RKO (cell line): Measurements from ENCODE around the gene SIDT1.
A peak's percentile ranks its signal among the peaks of the same experiment; 100 is the strongest.

Experiments
- DNase-seq: peaks from one replicate; pipeline ENCODE4 v3.0.0-alpha.2; 2016; ENCODE audit warnings: low spot score

Gene SIDT1

GRCh38 chr3:113546414-113546893, 14.1 kb downstream of the SIDT1 start:
- DNase-seq, result no peak

GRCh38 chr3:113548501-113548900, 16.1 kb downstream of the SIDT1 start:
- DNase-seq, result no peak

GRCh38 chr3:113551820-113552219, 19.5 kb downstream of the SIDT1 start:
- DNase-seq, result no peak

- DNase-seq, result no peak
These were observed 20.5 kb downstream of the SIDT1 start for GRCh38 chr3:113552851-113553250.

GRCh38 chr3:113555138-113555537, 22.8 kb downstream of the SIDT1 start:
- DNase-seq, result no peak

GRCh38 chr3:113556316-113556945, 24.1 kb downstream of the SIDT1 start:
- no peak for DNase-seq

GRCh38 chr3:113556946-113557335, 24.6 kb downstream of the SIDT1 start:
- no peak for DNase-seq

- DNase-seq, result peak; percentile 33
These were observed 25.0 kb downstream of the SIDT1 start for GRCh38 chr3:113557374-113557773.

- DNase-seq, result no peak
These were observed 26.7 kb downstream of the SIDT1 start for GRCh38 chr3:113559009-113559408.

- no peak for DNase-seq
These were observed 27.9 kb downstream of the SIDT1 start for GRCh38 chr3:113560271-113560670.

GRCh38 chr3:113560831-113561623, 28.7 kb downstream of the SIDT1 start:
- no peak for DNase-seq

GRCh38 chr3:113565555-113565954, 33.2 kb downstream of the SIDT1 start:
- DNase-seq, result no peak

- DNase-seq, result no peak
These were observed 37.8 kb downstream of the SIDT1 start for GRCh38 chr3:113570158-113570557.

GRCh38 chr3:113571360-113571759, 39.0 kb downstream of the SIDT1 start:
- DNase-seq, result no peak

- no peak for DNase-seq
These were observed 41.4 kb downstream of the SIDT1 start for GRCh38 chr3:113573728-113574127.

- DNase-seq, result no peak
These were observed 41.9 kb downstream of the SIDT1 start for GRCh38 chr3:113574213-113574612.

GRCh38 chr3:113575206-113575605, 42.9 kb downstream of the SIDT1 start:
- no peak for DNase-seq

GRCh38 chr3:113585228-113585627, 52.9 kb downstream of the SIDT1 start:
- no peak for DNase-seq

- no peak for DNase-seq
These were observed 53.4 kb downstream of the SIDT1 start for GRCh38 chr3:113585720-113586119.

GRCh38 chr3:113588806-113589205, 56.5 kb downstream of the SIDT1 start:
- DNase-seq, result no peak

- DNase-seq, result no peak
These were observed 57.6 kb downstream of the SIDT1 start for GRCh38 chr3:113589971-113590370.

GRCh38 chr3:113590983-113591382, 58.6 kb downstream of the SIDT1 start:
- DNase-seq, result no peak

- DNase-seq, result no peak
These were observed 61.7 kb downstream of the SIDT1 start for GRCh38 chr3:113594066-113594465.
